CD4-positive, alpha-beta T cell (primary cell): ENCODE results near the gene CD247. TPM values are rescaled to one million over a fixed set of nuclear protein-coding genes. Genes with fewer than 3 reads are reported as not detected.

Experiments
- ATAC-seq: fragments of 200-7000 bp; cut with Tn5 transposase; one replicate; pipeline ENCODE4 v1.10.0; 2022; ENCODE audit warnings: mild to moderate bottlenecking; ENCODE audit not compliant: poor library complexity
- CTCF ChIA-PET: fragments of 350-600 bp; sonication (Branson Sonifier 250); formaldehyde crosslinking; loops from one replicate; lab custom pipeline; 2021; ENCODE audit warnings: antibody characterized with exemption, inconsistent platforms; lab: Charles Lee
- POLR2A ChIA-PET: fragments of 350-600 bp; sonication (Branson Sonifier 250); formaldehyde crosslinking; loops from one replicate; lab custom pipeline; 2021; ENCODE audit warnings: antibody characterized with exemption, inconsistent platforms; lab: Charles Lee
- DNase-seq, 14 experiments: peaks; one replicate each; pipeline ENCODE4 v3.0.0-alpha.2; 2013 to 2020; ENCODE audit warnings: mixed read lengths in 2 of 14
- H3K27ac ChIP-seq, 2 donors: one replicate each; pipeline versions ENCODE4 v1.5.1 to v1.7.0; 2013; ENCODE audit warnings: low read length in 2 of 2, low read depth in 1 of 2, mild to moderate bottlenecking in 1 of 2
- H3K27me3 ChIP-seq, 2 experiments: 1 replicate in 1 of 2; 2 replicates in 1 of 2; pipeline versions ENCODE4 v1.6.1 to v1.7.0; 2013; ENCODE audit warnings: low read length in 2 of 2, control low read depth in 1 of 2, mild to moderate bottlenecking in 1 of 2, moderate library complexity in 1 of 2; ENCODE audit not compliant: insufficient read depth in 2 of 2, control insufficient read depth in 1 of 2
- H3K36me3 ChIP-seq: one replicate; pipeline ENCODE4 v1.6.1; 2013; ENCODE audit warnings: low read length, control low read depth; ENCODE audit not compliant: insufficient read depth
- H3K4me1 ChIP-seq: one replicate; pipeline ENCODE4 v1.6.1; 2013; ENCODE audit warnings: low read length, control low read depth; ENCODE audit not compliant: insufficient read depth
- H3K4me3 ChIP-seq: one replicate; pipeline ENCODE4 v1.5.1; 2013; ENCODE audit warnings: mild to moderate bottlenecking, low read length, moderate library complexity
- H3K9me3 ChIP-seq, 2 experiments: 1 replicate in 1 of 2; 2 replicates in 1 of 2; pipeline versions ENCODE4 v1.6.1 to v1.7.0; 2013; ENCODE audit warnings: low read length in 2 of 2, mild to moderate bottlenecking in 2 of 2, control low read depth in 1 of 2, moderate library complexity in 1 of 2; ENCODE audit not compliant: control insufficient read depth in 1 of 2, insufficient read depth in 1 of 2
- H3K27ac Mint-ChIP-seq: one replicate; pipeline ENCODE4 v1.8.0; 2020; ENCODE audit warnings: mixed read lengths
- H3K27me3 Mint-ChIP-seq: one replicate; pipeline ENCODE4 v1.8.0; 2021; ENCODE audit warnings: mixed read lengths
- H3K36me3 Mint-ChIP-seq: one replicate; pipeline ENCODE4 v1.8.0; 2021; ENCODE audit warnings: low read depth, mixed read lengths
- H3K4me1 Mint-ChIP-seq: one replicate; pipeline ENCODE4 v1.8.0; 2021; ENCODE audit warnings: low read depth, mixed read lengths
- H3K4me3 Mint-ChIP-seq: one replicate; pipeline ENCODE4 v1.8.0; 2020; ENCODE audit warnings: mild to moderate bottlenecking, mixed read lengths
- H3K9me3 Mint-ChIP-seq: one replicate; pipeline ENCODE4 v1.8.0; 2020; ENCODE audit warnings: mixed read lengths
- intact Hi-C, 2 experiments: fragments of 100-400 bp; cut with DNase I in 1 of 2; cut with micrococcal nuclease in 1 of 2; formaldehyde crosslinking; loops; one replicate each; pipeline versions ENCODE4 v1.15.1 to v1.9.0; 2023 to 2025; cut with DNase I, micrococcal nuclease
- total RNA-seq, 174 experiments: library from RNA in 2 of 174; stranded (reverse) in 2 of 174; gene quantifications; one replicate each; pipeline ENCODE4 v1.2.3 and lab custom pipeline; 2021 to 2026
- TF ChIP-seq, protein P1 (sequence below): fragments of 200-600 bp; IDR thresholded peaks from one replicate; pipeline ENCODE4 v1.8.0; 2022; ENCODE audit warnings: antibody characterized with exemption, mild to moderate bottlenecking

CD247 gene
- total RNA-seq, 2 experiments from 2014 or later, result 355 to 378 TPM

DNA sequence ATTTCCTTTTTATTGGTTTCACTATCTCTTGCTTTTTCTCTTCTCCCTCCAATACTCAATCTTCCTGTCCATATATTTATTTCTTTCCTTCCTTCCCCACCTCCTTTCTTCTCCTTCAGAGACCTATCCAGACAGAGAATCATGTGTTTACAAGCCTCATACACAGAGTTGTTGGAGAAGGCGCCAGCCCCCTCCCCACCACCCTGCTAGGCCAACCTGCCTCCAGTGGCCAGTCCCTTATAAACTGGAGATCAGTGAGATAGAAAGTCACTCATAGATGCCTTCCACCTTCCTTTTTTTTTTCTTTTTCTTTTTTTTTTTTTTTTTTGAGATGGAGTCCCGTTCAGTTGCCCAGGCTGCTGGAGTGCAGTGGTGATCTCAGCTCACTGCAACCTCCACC is 53.3 kb downstream of the CD247 start:
- H3K9me3 ChIP-seq, result no peaks in the 10 kb centered on the region
- H3K36me3 ChIP-seq, result peaks cover 56% of the 10 kb centered on the region
- Mint-ChIP-seq H3K4me1 (peaks cover 92% of the 10 kb centered on the region), H3K27me3 (no peaks in the 10 kb centered on the region), H3K9me3 (no peaks in the 10 kb centered on the region), H3K27ac (peak overlapping the region; percentile 100), H3K4me3 (peak overlapping the region; percentile 79), H3K36me3 (peaks cover 95% of the 10 kb centered on the region)
- intact Hi-C loops, result no loop called here
- ChIA-PET CTCF (interaction anchor here (0.6 to 1.3 kb wide), 5 partner anchors 8 to 78 kb away, joined by 3 read pairs; no protein-coding TSS in a partner anchor), POLR2A (interaction anchor here (1.0 to 8.0 kb wide), 11 partner anchors 8 to 245 kb away, joined by 3 to 78 read pairs (median 6); partner anchors contain the start of gene POU2F1)
- TF ChIP-seq, protein P1, sequence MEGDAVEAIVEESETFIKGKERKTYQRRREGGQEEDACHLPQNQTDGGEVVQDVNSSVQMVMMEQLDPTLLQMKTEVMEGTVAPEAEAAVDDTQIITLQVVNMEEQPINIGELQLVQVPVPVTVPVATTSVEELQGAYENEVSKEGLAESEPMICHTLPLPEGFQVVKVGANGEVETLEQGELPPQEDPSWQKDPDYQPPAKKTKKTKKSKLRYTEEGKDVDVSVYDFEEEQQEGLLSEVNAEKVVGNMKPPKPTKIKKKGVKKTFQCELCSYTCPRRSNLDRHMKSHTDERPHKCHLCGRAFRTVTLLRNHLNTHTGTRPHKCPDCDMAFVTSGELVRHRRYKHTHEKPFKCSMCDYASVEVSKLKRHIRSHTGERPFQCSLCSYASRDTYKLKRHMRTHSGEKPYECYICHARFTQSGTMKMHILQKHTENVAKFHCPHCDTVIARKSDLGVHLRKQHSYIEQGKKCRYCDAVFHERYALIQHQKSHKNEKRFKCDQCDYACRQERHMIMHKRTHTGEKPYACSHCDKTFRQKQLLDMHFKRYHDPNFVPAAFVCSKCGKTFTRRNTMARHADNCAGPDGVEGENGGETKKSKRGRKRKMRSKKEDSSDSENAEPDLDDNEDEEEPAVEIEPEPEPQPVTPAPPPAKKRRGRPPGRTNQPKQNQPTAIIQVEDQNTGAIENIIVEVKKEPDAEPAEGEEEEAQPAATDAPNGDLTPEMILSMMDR, result no peak
- no peaks in the 10 kb centered on the region for H3K27me3 ChIP-seq
- ATAC-seq, result no peak
- peaks cover 80% of the 10 kb centered on the region for H3K4me1 ChIP-seq
- peak in 2 of 14 experiments; percentile 2 to 17 for DNase-seq
- no peak overlapping the region for H3K4me3 ChIP-seq
- H3K27ac ChIP-seq, result peak overlapping the region; percentile 2 to 60

DNA sequence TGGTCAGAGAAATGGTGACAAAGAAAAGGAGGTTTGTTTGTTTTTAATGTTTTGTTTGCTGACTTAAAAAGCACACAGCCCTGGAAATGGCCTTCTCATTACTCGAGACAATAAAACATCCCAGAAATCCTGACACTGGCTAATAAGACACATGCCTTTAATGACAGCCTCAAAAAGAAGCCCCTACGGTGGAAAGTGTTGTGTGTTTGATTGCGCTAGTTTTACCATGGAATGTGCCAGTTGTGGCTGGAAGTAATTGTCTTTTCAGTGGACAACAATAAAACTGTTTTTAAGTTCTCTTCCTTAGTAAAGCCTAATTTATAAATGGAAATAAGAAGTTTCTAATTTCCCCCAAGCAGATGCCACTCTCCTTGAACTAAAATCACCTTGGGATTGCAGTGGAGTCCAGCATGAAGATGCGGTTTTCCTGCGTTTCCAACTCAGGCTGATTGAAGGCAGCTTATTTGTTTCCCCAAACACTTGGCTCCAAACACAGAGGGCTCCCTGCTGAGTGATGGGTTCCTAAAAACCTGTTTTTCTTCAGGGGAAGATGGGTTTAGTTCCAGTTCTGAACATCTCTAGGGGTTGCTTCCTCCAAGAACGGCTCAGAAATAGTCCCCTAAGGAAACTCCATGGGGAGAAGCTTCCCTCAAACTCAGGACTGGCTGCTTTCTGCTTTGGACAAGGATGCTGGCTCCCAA is 54.3 kb downstream of the CD247 start:
- Histone ChIP-seq H3K36me3 (peaks cover 52% of the 10 kb centered on the region), H3K27me3 (no peaks in the 10 kb centered on the region), H3K4me3 (no peak overlapping the region), H3K27ac (peak overlapping the region; percentile 2 to 60), H3K4me1 (peaks cover 81% of the 10 kb centered on the region), H3K9me3 (no peaks in the 10 kb centered on the region)
- peak overlapping the region; percentile 100 for H3K27ac Mint-ChIP-seq
- no peaks in the 10 kb centered on the region for H3K27me3 Mint-ChIP-seq
- POLR2A ChIA-PET, result interaction anchor here (0.8 to 8.0 kb wide), 9 partner anchors 8 to 52 kb away, joined by 3 to 78 read pairs (median 8); no protein-coding TSS in a partner anchor
- H3K36me3 Mint-ChIP-seq, result peaks cover 95% of the 10 kb centered on the region
- TF ChIP-seq, protein P1, result no peak
- peaks cover 92% of the 10 kb centered on the region for H3K4me1 Mint-ChIP-seq
- intact Hi-C loops, result no loop called here
- H3K9me3 Mint-ChIP-seq, result no peaks in the 10 kb centered on the region
- ATAC-seq (no peak), DNase-seq (peak in 2 of 14 experiments; percentile 1 to 8)
- peak overlapping the region; percentile 79 for H3K4me3 Mint-ChIP-seq
- CTCF ChIA-PET, result interaction anchor here (0.9 to 1.2 kb wide), 2 partner anchors 9 to 70 kb away, joined by 3 read pairs; no protein-coding TSS in a partner anchor

DNA sequence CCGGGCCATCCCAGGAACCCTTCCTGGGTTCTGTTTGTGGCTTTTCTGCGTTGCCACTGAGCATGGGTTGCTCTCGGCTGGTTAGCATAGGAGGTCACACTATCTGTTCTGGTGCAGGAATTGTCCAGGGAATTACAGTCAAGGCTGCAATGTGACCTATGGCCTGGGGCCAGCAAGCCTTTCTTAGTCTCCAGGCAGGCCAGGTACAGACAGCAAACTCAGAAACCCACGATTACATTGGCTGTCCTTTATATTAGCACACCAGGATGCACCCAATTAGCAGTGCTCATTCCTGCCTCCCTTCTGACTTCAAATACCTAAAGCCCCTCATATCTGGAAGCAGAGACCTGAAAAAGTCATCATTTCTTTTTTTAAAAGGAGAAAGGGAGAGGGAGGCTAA is 55.2 kb downstream of the CD247 start:
- Mint-ChIP-seq H3K9me3 (no peaks in the 10 kb centered on the region), H3K27me3 (no peaks in the 10 kb centered on the region), H3K36me3 (peaks cover 91% of the 10 kb centered on the region), H3K4me3 (peak overlapping the region; percentile 21), H3K27ac (peak overlapping the region; percentile 100), H3K4me1 (peaks cover 87% of the 10 kb centered on the region)
- no peaks in the 10 kb centered on the region for H3K27me3 ChIP-seq
- peaks cover 82% of the 10 kb centered on the region for H3K4me1 ChIP-seq
- peak in 2 of 14 experiments; percentile 2 to 11 for DNase-seq
- H3K4me3 ChIP-seq, result no peak overlapping the region
- no peaks in the 10 kb centered on the region for H3K9me3 ChIP-seq
- ATAC-seq, result no peak
- TF ChIP-seq, protein P1, result no peak
- H3K27ac ChIP-seq, result peak overlapping the region; percentile 56 to 68
- intact Hi-C loops, result no loop called here
- CTCF ChIA-PET, result no interaction called here
- H3K36me3 ChIP-seq, result peaks cover 49% of the 10 kb centered on the region
- POLR2A ChIA-PET, result interaction anchor here (1.0 to 1.2 kb wide), 2 partner anchors 9 to 37 kb away, joined by 3 to 4 read pairs; no protein-coding TSS in a partner anchor
